Measurements from ENCODE around the gene CNPPD1. TPM values are rescaled to one million over a fixed set of nuclear protein-coding genes. Genes with fewer than 3 reads are reported as not detected.

CNPPD1 gene
- polyA plus RNA-seq, 1 experiment = 29.9 TPM

DNA sequence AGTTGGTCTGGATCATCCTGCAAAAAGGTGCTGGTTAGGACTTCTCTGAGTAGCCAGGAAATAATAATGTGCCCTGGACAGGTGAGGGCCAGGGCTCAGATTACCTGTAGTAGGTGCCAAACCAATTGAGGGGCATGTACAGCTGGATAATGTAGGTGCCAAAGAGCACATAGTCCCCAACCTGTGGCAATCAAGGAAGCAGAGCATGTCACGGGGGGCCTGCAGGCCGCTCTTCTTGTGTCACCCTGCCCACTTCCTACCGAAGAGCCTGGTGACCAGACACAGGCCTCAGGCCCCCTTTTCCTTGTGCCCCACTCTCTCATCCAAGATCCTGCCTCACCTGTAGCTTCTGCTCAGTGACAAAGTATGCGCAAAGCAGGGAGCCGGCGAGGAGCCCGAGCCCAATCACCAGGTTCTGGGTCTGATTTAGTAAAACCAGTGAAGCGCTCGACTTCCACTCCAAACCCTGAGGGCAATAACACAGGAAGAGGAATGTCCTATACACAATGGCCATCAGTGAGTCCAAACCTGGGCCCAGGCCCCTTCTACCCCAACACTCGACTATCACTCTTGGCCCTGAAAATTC lies 36.9 kb upstream of the CNPPD1 start:
- CTCF ChIA-PET = interaction anchor here (2.6 kb wide), 1 partner anchor 82 kb away, joined by 22 read pairs; no protein-coding TSS in a partner anchor

DNA sequence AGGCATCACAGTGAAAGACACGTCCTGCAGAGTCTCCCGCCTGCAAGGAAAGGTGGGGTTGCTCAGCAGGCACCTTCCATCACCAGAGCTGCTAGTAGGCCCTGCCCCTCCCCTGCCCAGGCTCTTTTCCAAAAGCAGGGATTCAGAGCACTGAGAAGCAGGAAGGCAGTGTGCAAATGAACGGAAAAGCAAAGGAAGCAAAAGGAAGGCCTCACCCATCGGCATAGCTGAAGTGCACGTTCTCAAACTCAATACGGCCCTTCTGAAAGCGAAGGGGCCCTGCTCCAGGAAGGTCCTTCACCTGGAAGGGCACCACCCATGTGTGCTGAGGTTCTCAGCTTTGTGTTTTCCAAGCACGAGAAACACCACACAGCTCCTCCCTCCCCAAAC lies 36.3 kb upstream of the CNPPD1 start:
- no peaks in the 10 kb centered on the region; the same call in 1 of the 2 replicates for H3K9me3 ChIP-seq (ENCODE audit: control insufficient read depth, insufficient read depth, low read length)
- TF ChIP-seq, protein P1, sequence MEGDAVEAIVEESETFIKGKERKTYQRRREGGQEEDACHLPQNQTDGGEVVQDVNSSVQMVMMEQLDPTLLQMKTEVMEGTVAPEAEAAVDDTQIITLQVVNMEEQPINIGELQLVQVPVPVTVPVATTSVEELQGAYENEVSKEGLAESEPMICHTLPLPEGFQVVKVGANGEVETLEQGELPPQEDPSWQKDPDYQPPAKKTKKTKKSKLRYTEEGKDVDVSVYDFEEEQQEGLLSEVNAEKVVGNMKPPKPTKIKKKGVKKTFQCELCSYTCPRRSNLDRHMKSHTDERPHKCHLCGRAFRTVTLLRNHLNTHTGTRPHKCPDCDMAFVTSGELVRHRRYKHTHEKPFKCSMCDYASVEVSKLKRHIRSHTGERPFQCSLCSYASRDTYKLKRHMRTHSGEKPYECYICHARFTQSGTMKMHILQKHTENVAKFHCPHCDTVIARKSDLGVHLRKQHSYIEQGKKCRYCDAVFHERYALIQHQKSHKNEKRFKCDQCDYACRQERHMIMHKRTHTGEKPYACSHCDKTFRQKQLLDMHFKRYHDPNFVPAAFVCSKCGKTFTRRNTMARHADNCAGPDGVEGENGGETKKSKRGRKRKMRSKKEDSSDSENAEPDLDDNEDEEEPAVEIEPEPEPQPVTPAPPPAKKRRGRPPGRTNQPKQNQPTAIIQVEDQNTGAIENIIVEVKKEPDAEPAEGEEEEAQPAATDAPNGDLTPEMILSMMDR (IDR thresholded peaks at IDR 0.05; ENCODE audit: low read depth, low read length) = no peak
- H3K27ac ChIP-seq (ENCODE audit: low read depth, low read length) = no peak overlapping the region
- CTCF ChIA-PET = interaction anchor here (2.6 kb wide), 1 partner anchor 82 kb away, joined by 22 read pairs; no protein-coding TSS in a partner anchor
- no peaks in the 10 kb centered on the region for H3K27me3 ChIP-seq (ENCODE audit: control insufficient read depth, insufficient read depth, low read length)
- DNase-seq (ENCODE audit: low read depth, low spot score) = no peak
- POLR2A ChIA-PET = no interaction called here
- H3K4me3 ChIP-seq (ENCODE audit: low read depth, low read length) = no peak overlapping the region

More for the DNA sequence above, 36.9 kb upstream of the CNPPD1 start:
- H3K27me3 ChIP-seq (ENCODE audit: control insufficient read depth, insufficient read depth, low read length) = no peaks in the 10 kb centered on the region
- H3K9me3 ChIP-seq (ENCODE audit: control insufficient read depth, insufficient read depth, low read length) = no peaks in the 10 kb centered on the region; the same call in 1 of the 2 replicates
- no peak overlapping the region for H3K4me3 ChIP-seq (ENCODE audit: low read depth, low read length)
- POLR2A ChIA-PET = no interaction called here
- no peak for DNase-seq (ENCODE audit: low read depth, low spot score)
- no peak overlapping the region for H3K27ac ChIP-seq (ENCODE audit: low read depth, low read length)
- TF ChIP-seq, protein P1 (IDR thresholded peaks at IDR 0.05; ENCODE audit: low read depth, low read length) = no peak

DNA sequence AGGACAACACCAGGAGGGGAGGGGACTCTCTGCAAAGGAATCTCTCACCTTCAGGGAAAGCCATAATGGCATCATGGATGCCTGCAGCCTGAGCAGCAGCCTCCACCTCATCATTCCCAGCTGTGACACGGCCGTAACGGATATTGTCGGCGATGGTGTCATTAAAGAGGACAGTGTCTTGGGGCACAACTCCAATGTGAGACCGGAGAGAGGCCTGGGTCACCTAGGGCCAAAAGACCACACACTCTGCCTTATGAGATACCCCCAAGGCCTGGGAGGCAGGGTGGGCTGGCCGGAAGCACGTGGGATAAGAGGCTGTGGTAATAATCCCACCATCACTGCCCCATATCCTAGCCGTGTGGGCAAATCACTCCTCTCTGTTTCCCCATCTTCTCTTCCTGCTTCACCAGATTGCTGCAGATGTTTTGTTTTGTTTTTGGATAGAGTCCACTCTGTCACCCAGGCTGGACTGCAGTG lies 34.2 kb upstream of the CNPPD1 start:
- no peak for DNase-seq (ENCODE audit: low read depth, low spot score)
- H3K4me3 ChIP-seq (ENCODE audit: low read depth, low read length) = no peak overlapping the region
- TF ChIP-seq, protein P1 (IDR thresholded peaks at IDR 0.05; ENCODE audit: low read depth, low read length) = no peak
- ChIA-PET POLR2A (interaction anchor here (0.9 kb wide), 1 partner anchor 18 kb away, joined by 4 read pairs; no protein-coding TSS in a partner anchor), CTCF (interaction anchor here (0.6 to 2.6 kb wide), 7 partner anchors 35 to 603 kb away, joined by 3 to 22 read pairs (median 4); partner anchors contain the start of genes CRYBA2 and PLCD4)
- no peaks in the 10 kb centered on the region for H3K27me3 ChIP-seq (ENCODE audit: control insufficient read depth, insufficient read depth, low read length)
- H3K27ac ChIP-seq (ENCODE audit: low read depth, low read length) = no peak overlapping the region
- no peaks in the 10 kb centered on the region; the same call in 1 of the 2 replicates for H3K9me3 ChIP-seq (ENCODE audit: control insufficient read depth, insufficient read depth, low read length)

DNA sequence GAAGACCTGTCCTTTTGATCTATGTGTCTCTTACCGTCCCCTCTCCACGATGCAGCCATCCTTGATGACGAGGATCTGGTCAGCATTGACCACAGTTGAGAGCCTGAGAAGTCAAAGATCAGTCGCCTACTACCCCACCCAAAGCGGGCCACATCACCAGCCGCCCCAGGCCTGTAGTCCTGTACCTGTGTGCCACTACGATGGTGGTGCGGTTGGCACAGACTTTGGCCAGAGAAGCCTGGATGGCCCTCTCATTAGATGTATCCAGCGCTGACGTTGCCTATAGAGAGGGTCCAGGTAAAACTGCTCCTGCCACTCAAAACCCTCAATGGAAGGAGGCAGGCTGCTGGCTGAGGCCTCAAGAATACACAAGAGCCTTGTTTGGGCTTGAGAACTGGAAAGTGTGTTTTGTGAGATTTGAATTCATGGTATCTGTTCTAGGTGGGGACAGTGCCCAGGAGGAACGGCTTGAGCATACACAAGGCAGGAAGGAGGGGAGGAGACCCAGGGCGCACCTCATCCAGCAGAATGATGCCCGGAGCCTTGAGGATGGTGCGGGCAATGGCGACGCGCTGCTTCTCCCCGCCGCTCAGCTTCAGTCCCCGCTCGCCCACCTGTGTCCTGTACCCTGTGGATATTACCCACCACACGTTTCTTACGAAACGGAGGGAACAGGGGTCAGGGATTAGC lies 33.6 kb upstream of the CNPPD1 start:
- CTCF ChIA-PET = no interaction called here

More for the DNA sequence above, 33.6 kb upstream of the CNPPD1 start:
- no peak overlapping the region for H3K27ac ChIP-seq (ENCODE audit: low read depth, low read length)
- no peak overlapping the region for H3K4me3 ChIP-seq (ENCODE audit: low read depth, low read length)
- H3K27me3 ChIP-seq (ENCODE audit: control insufficient read depth, insufficient read depth, low read length) = no peaks in the 10 kb centered on the region
- no peaks in the 10 kb centered on the region; the same call in 1 of the 2 replicates for H3K9me3 ChIP-seq (ENCODE audit: control insufficient read depth, insufficient read depth, low read length)
- POLR2A ChIA-PET = interaction anchor here (0.9 kb wide), 1 partner anchor 18 kb away, joined by 4 read pairs; no protein-coding TSS in a partner anchor
- no peak for DNase-seq (ENCODE audit: low read depth, low spot score)
- TF ChIP-seq, protein P1 (IDR thresholded peaks at IDR 0.05; ENCODE audit: low read depth, low read length) = no peak
